Stomach (tissue), 4 donors: ENCODE results near the gene ADTRP.

Source experiments
- CTCF ChIP-seq, 7 experiments: fragments of 450-650 bp in 4 of 7; fragments of 200-600 bp in 3 of 7; sonication (generic) in 3 of 7; IDR thresholded peaks; one replicate each; pipeline ENCODE4 v1.5.1; 2016 to 2019; ENCODE audit warnings: antibody characterized with exemption in 7 of 7, control low read depth in 2 of 7, mild to moderate bottlenecking in 1 of 7
- POLR2A ChIP-seq, 4 donors: fragments of 450-650 bp; IDR thresholded peaks; one replicate each; pipeline ENCODE4 v1.6.1; 2016; ENCODE audit warnings: antibody characterized with exemption in 4 of 4, control low read depth in 2 of 4, mild to moderate bottlenecking in 1 of 4, moderate library complexity in 1 of 4

GRCh38 chr6:11667876-11668275, 110.7 kb downstream of the ADTRP start:
- TF ChIP-seq POLR2A (IDR thresholded peaks at IDR 0.05) (no peak), CTCF (IDR thresholded peaks at IDR 0.05) (no peak)
